ENCODE results near the gene TP63.
"Not testable (repeated sequence)": the region's sequence is repeated elsewhere in the genome, so short reads cannot be mapped to it uniquely, and the experiment has no call there.

Gene TP63

GRCh38 chr3:189625071-189625470, 6.1 kb upstream of the TP63 start:
- no peak for DNase-seq (ENCODE audit: extremely low read depth in 1 of 2, low read depth in 1 of 2)

GRCh38 chr3:189625572-189625971, 5.6 kb upstream of the TP63 start:
- no peak for DNase-seq (ENCODE audit: extremely low read depth in 1 of 2, low read depth in 1 of 2)

DNA sequence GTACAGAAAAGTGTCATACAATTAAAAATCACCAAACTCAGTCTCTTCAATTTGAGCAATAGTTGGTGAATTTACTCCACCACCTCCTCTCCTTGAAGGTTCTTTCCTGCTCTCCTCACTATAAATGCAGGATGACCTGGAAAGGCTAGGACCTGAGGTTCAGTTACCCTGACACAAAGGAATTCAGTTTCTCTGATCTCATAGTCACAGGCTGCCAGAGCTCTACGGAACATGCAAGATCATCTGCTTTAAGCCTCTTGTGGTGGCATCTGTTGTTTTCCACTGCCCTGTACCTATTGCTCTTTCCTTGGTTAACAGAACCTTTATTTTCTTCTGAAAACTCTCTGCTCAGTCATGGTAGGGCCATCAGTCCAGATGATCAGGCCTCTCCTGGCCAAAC, 4.9 kb upstream of the TP63 start:
- no peak for DNase-seq (ENCODE audit: extremely low read depth in 1 of 2, low read depth in 1 of 2)

DNA sequence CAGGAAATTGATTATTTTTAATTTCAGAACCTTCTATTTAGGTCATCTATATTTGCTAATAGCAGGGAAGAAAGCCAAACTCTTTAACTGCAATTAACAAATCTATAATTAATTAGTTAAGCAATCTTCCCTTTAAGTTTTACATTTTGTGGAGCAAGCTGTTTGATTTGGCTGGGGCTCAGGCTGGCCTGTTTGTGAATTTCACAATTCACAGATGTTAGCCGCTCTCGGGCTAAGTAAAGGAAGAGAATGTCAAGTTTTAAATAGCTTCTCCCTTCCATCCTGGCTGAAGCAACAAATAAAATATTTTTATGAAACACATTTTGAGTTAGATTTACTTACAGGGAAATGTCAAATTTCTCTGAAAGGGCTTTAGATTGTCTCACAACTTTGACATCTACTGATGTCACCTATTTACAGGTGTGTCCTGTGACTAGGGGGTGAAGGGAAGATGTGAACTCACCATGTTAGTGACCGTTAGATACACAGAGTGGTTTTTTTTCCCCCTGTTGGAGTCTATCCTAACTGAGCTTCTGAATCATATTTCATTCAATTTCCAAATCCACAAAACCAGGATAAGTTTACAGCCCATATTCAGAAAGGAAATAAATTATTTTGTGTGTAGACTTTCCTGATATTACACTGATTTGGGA, 1.3 kb upstream of the TP63 start:
- DNase-seq (ENCODE audit: extremely low read depth in 1 of 2, low read depth in 1 of 2), result no peak

GRCh38 chr3:189630767-189631372, 319 bp upstream of the TP63 start:
- no peak for DNase-seq (ENCODE audit: extremely low read depth in 1 of 2, low read depth in 1 of 2)

- DNase-seq (ENCODE audit: extremely low read depth in 1 of 2, low read depth in 1 of 2), result no peak
These were observed 220 bp downstream of the TP63 start for GRCh38 chr3:189631409-189631808.

- no peak for DNase-seq (ENCODE audit: extremely low read depth in 1 of 2, low read depth in 1 of 2)
These were observed 1.1 kb downstream of the TP63 start for GRCh38 chr3:189632242-189632641.

- DNase-seq (ENCODE audit: extremely low read depth in 1 of 2, low read depth in 1 of 2), result no peak
These were observed 4.2 kb downstream of the TP63 start for GRCh38 chr3:189635339-189635738.

DNA sequence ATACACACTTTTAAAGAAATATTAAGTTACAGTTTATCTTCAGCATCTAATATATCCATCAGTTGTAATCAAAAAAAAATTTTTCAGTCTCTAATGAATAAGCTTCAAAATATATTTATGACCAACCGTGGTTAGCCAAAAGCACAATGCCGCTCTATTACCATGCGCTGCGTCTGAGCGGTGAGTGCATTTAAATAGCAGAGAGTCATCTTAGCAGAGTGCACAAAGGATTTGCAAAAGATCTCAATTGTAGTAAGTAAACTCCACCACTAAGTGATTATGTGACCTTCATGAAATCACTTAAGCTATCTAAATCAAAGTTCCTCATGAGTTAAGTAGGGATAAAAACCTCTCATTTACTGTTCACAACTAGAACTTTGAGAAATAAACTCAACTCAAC, 4.9 kb downstream of the TP63 start:
- DNase-seq (ENCODE audit: extremely low read depth in 1 of 2, low read depth in 1 of 2), result no peak

- no peak for DNase-seq (ENCODE audit: extremely low read depth in 1 of 2, low read depth in 1 of 2)
These were observed 6.6 kb downstream of the TP63 start for GRCh38 chr3:189637750-189638149.

DNA sequence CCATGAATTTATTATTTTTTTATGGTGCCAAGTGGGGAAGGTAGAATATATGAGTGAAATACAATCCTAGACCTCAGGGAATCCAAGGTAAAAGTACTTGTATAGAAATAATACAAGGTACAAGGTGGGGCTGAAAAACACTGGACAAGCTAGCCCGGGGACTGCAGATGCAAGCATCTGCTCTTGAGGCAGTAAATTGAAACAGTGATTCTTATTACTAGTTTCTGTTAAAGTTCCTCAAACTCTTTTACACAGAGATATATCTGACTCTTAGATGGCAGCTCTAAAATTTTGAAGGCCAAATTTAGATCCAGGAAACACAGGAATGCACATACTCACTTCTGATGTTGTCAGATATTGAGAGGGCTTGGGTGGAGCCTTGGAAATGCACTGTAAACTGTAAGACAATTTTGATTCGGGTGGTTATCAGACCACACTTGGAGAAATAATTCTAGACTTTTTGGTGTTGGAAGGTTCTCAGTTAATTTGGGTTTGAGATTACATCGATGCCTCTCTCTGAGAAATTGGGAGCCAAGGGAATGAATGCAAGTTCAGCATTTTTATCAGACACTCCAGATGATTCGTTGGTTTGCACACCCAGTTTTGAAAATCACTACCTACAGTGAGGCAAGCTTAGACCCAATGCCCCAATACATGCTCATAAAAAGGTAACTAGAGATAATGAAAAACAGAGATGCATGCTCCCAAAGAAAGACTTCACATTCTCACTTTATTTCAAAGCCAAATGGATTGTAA, 7.3 kb downstream of the TP63 start:
- no peak for DNase-seq (ENCODE audit: extremely low read depth in 1 of 2, low read depth in 1 of 2)

DNA sequence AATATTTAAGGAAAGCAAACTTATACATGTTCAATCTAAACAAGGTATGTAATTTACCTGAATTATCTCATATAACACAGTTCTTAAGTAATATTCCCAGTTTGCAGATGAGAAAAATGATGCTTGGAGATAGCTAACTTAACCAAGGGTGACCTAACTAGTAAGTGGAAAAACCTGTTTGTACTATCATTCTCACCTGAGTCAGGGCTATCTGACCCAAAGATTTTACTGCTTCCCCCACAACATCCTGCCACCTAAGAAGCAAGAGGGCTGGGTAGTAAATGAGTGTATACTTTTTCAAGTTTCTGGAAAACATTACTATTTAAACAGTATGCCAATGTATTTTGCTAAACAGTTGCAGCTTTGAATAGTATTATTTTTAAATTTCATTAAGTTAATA, 10.6 kb downstream of the TP63 start:
- no peak for DNase-seq (ENCODE audit: extremely low read depth in 1 of 2, low read depth in 1 of 2)

- no peak for DNase-seq (ENCODE audit: extremely low read depth in 1 of 2, low read depth in 1 of 2)
These were observed 15.8 kb downstream of the TP63 start for GRCh38 chr3:189646853-189647542.

GRCh38 chr3:189652042-189652441, 20.9 kb downstream of the TP63 start:
- DNase-seq (ENCODE audit: extremely low read depth in 1 of 2, low read depth in 1 of 2), result no peak

DNA sequence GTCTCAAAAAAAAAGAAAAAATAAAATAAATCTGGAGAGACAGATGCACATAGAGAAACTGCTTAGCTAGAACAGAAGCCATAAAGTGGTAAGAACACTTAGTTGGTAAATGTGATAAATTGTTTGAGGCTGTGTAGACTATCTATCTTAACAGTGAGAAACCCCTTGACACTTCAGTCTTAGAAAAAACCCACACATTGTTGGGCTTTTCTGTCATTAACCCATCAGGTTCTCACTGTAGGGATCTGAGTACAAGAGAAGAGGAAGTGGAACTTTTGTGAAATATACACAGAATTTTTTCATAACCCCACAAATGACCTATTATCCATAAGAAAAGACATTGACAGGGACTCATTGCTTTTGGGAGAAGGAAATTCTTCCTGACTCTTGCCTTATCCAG, 24.4 kb downstream of the TP63 start:
- no peak for DNase-seq (ENCODE audit: extremely low read depth in 1 of 2, low read depth in 1 of 2)

GRCh38 chr3:189659571-189659970, 28.4 kb downstream of the TP63 start:
- DNase-seq (ENCODE audit: extremely low read depth in 1 of 2, low read depth in 1 of 2), result no peak

DNA sequence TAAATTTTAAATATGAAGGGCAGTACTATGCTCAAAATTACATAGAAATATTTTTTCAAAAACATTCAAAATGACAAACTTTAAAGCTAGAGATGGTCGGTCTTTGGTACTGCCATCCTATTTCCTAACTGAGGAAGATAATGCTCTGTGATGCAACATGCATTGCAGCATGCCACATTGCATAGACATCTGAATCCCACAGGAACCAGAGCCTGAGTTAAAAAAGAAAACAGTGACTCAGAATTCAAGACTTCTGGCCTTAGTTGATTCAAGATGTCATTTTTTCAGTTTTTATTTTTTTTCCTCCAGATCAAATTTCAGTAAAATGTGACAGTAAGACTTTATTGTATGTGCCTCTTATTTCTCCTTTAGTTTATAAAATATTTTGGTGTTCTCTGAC, 33.1 kb downstream of the TP63 start:
- no peak for DNase-seq (ENCODE audit: extremely low read depth in 1 of 2, low read depth in 1 of 2)

DNA sequence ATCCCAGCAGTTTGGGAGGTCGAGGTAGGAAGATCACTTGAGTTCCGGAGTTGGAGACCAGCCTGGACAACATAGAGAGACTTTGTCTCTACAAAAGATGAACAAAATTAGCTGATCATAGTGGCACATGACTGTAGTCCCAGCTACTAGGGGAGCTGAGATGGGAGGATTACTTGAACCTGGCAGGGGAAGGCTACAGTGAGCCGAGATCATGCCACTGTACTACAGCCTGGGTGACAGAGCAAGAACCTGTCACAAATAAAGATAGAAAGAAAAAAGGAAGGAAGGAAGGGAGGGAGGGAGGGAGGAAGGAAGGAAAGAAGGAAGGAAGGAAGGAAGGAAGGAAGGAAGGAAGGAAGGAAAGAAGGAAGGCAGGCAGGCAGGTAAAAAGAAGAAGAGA, 41.2 kb downstream of the TP63 start:
- DNase-seq (ENCODE audit: extremely low read depth in 1 of 2, low read depth in 1 of 2), result not testable (repeated sequence)

GRCh38 chr3:189673535-189673934, 42.3 kb downstream of the TP63 start:
- DNase-seq (ENCODE audit: extremely low read depth in 1 of 2, low read depth in 1 of 2), result no peak

GRCh38 chr3:189674249-189674913, 43.2 kb downstream of the TP63 start:
- no peak for DNase-seq (ENCODE audit: extremely low read depth in 1 of 2, low read depth in 1 of 2)

DNA sequence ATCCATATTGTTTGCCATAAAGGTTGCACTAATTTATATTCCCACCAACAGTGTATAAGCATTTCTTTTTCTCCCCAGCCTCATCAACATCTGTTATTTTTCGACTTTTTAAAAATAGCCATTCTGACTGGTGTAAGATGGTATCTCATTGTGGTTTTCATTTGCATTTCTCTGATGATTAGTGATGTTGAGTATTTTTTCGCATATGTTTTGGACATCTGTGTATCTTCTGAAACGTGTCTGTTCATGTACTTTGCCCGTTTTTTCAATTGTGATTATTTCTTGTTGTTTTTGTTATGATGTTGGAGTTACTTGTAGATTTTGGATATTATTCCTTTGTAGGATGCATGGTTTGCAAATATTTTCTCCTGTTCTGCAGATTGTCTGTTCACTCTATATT, 46.5 kb downstream of the TP63 start:
- no peak for DNase-seq (ENCODE audit: extremely low read depth in 1 of 2, low read depth in 1 of 2)

Measured in stimulated activated CD8-positive, alpha-beta memory T cell treated with anti-CD3 and anti-CD28 coated beads, Interleukin-7, amount 100 ng/mL, for 48 hours (primary cell).